HepG2 (cell line): ENCODE results near the gene SLC16A6. TPM values are rescaled to one million over a fixed set of nuclear protein-coding genes. Genes with fewer than 3 reads are reported as not detected.

ENCODE experiments used
- ETV6 ChIP-seq: sonication (generic); formaldehyde crosslinking; conservative IDR thresholded peaks from 2 replicates; pipeline ENCODE4 v1.4.0; 2020; ENCODE audit warnings: missing genetic modification reagents
- FIP1L1 ChIP-seq: fragments of 200-400 bp; formaldehyde crosslinking; IDR thresholded peaks from 2 replicates; pipeline ENCODE4 v1.6.1; 2018; ENCODE audit warnings: low read depth, mild to moderate bottlenecking, low read length, moderate library complexity, borderline replicate concordance; ENCODE audit not compliant: insufficient read depth
- KAT8 ChIP-seq: IDR thresholded peaks from 2 replicates; pipeline ENCODE4 v1.6.1; 2016; ENCODE audit warnings: missing genetic modification reagents, missing compliant biosample characterization
- KDM4B ChIP-seq: sonication (generic); formaldehyde crosslinking; IDR thresholded peaks from 2 replicates; pipeline ENCODE4 v1.4.0; 2020; ENCODE audit warnings: missing genetic modification reagents
- NCOA2 ChIP-seq: sonication (generic); formaldehyde crosslinking; IDR thresholded peaks from 2 replicates; pipeline ENCODE4 v1.8.0; 2022; ENCODE audit warnings: inconsistent platforms
- RBFOX2 ChIP-seq: fragments of 200-400 bp; formaldehyde crosslinking; IDR thresholded peaks from 2 replicates; pipeline ENCODE4 v1.6.1; 2017; ENCODE audit warnings: low read depth, mild to moderate bottlenecking, low read length
- SETDB1 ChIP-seq: sonication (generic); formaldehyde crosslinking; IDR thresholded peaks from 2 replicates; pipeline ENCODE4 v1.5.1; 2020; ENCODE audit warnings: missing genetic modification reagents, mild to moderate bottlenecking, borderline replicate concordance
- ZBTB38 ChIP-seq: sonication (generic); formaldehyde crosslinking; IDR thresholded peaks from 2 replicates; pipeline ENCODE4 v1.5.1; 2020; ENCODE audit warnings: mild to moderate bottlenecking, missing genetic modification reagents
- ZNF317 ChIP-seq: sonication (generic); formaldehyde crosslinking; IDR thresholded peaks from 2 replicates; pipeline ENCODE4 v1.5.0; 2020; ENCODE audit warnings: mild to moderate bottlenecking, missing genetic modification reagents
- ZNF557 ChIP-seq: sonication (generic); formaldehyde crosslinking; IDR thresholded peaks from 2 replicates; pipeline ENCODE4 v1.4.0; 2020; ENCODE audit warnings: missing genetic modification reagents
- ZNF674 ChIP-seq: sonication (generic); formaldehyde crosslinking; IDR thresholded peaks from 2 replicates; pipeline ENCODE4 v1.5.0; 2020; ENCODE audit warnings: low read depth, mild to moderate bottlenecking, missing genetic modification reagents
- ZNF776 ChIP-seq: sonication (generic); formaldehyde crosslinking; IDR thresholded peaks from 2 replicates; pipeline ENCODE4 v1.4.0; 2020; ENCODE audit warnings: mild to moderate bottlenecking, missing genetic modification reagents
- ZSCAN9 ChIP-seq: IDR thresholded peaks from 2 replicates; pipeline ENCODE4 v1.6.1; 2016; ENCODE audit warnings: borderline replicate concordance
- polyA plus RNA-seq, 8 experiments: library from polyadenylated mRNA; depleted of rRNA in 3 of 8; stranded (reverse) in 7 of 8; unstranded in 1 of 8; fragments of >200 nt; fragmentation: Illumina TruSeq in 4 of 8; extraction: Trizol in 4 of 8; gene quantifications; 2 replicates each; pipeline versions ENCODE4 v1.2.1 to v1.2.3, GENCODE V29; 2011 to 2016; ENCODE audit warnings: low read depth in 4 of 8, missing spikeins in 1 of 8, mixed read lengths in 1 of 8; ENCODE audit not compliant: insufficient read depth in 1 of 8
- total RNA-seq, 5 experiments: library from RNA; depleted of rRNA; stranded (reverse); fragments of >200 nt; fragmentation: Illumina TruSeq; extraction: Trizol; gene quantifications; 2 replicates each; pipeline ENCODE4 v1.2.3, GENCODE V29; 2016; ENCODE audit warnings: low read depth in 1 of 5
- TF ChIP-seq, protein P1 (sequence below), 2 experiments: fragments of 450-650 bp in 1 of 2; sonication (generic) in 1 of 2; formaldehyde crosslinking; IDR thresholded peaks; 2 replicates each; pipeline versions ENCODE4 v1.5.0 to v1.8.0; 2020 to 2022; ENCODE audit warnings: mild to moderate bottlenecking in 1 of 2, missing genetic modification reagents in 1 of 2
- TF ChIP-seq, protein P2 (sequence below): sonication (generic); formaldehyde crosslinking; conservative IDR thresholded peaks from 2 replicates; pipeline ENCODE4 v1.4.0; 2020; ENCODE audit warnings: missing genetic modification reagents
- TF ChIP-seq, protein P3 (sequence below): sonication (generic); formaldehyde crosslinking; IDR thresholded peaks from 2 replicates; pipeline ENCODE4 v1.5.0; 2020; ENCODE audit warnings: missing genetic modification reagents, mild to moderate bottlenecking, borderline replicate concordance
- TF ChIP-seq, protein P4 (sequence below): sonication (generic); formaldehyde crosslinking; IDR thresholded peaks from 2 replicates; pipeline ENCODE4 v1.8.0; 2022; ENCODE audit warnings: missing genetic modification reagents, mild to moderate bottlenecking, borderline replicate concordance
- TF ChIP-seq, protein P5 (sequence below): sonication (generic); formaldehyde crosslinking; IDR thresholded peaks from 2 replicates; pipeline ENCODE4 v1.4.0; 2020; ENCODE audit warnings: missing genetic modification reagents

SLC16A6 gene
- total and polyA plus RNA-seq, 2 of the 13 experiments (the other 11 are each of a cell fraction or from before 2014, with no cell fraction given), result 1.1 to 44.7 TPM

DNA sequence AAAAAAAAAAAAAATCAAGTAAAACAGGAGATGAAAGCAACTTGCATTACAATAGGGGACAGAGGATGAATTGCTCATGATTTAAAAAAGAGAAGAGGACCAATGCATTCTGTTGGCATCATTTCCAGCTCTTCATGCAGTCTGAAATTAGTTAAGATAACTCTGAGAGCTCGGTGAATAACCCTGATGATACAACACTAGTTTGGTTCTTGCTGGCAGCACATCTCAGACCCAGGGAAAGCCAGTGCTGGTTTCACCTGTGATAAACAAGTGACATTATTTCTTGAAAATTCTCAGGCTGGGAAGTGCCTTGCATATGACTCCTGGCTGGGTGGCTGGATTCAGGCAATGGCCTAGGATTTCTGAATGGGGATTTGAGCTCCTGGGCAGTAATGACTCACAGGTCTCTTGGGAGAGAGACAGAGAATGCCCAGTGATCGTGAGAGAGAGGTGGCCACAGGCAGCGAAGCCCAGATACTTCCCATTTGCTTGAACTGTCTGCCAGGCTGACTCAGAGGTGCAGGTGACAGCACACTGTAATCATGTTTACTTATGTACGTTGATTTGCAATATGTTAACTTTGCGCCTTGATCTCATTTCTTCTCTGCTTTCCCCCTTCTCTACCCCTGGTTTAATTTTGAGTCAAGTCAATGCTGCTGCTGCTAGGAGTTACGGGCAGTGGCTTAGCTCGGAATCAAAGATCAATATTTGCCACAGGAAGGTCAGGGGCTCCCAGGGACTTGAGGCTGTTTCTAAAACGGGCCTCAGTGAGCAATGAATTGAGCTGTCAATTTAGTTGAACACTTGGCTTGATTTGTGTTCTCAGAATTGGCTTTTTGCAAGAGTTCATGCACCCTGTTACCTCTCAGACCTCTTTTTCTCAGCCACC lies 27.4 kb upstream of the SLC16A6 start (continued):
- TF ChIP-seq ZSCAN9 (peak; percentile 35; the same call in 1 of the 2 replicates), ZNF557 (CRISPR knock-in tag) (no peak), SETDB1 (CRISPR knock-in tag) (no peak), KDM4B (CRISPR knock-in tag) (peak; percentile 56; the same call in 1 of the 2 replicates), KAT8 (CRISPR knock-in tag) (peak; percentile 67), ZBTB38 (CRISPR knock-in tag) (peak; percentile 75), NCOA2 (CRISPR knock-in tag) (peak; percentile 91), ETV6 (CRISPR knock-in tag) (no peak), ZNF317 (CRISPR knock-in tag) (peak; percentile 44; the same call in 1 of the 2 replicates), FIP1L1 (no peak), ZNF674 (CRISPR knock-in tag) (no peak), ZNF776 (CRISPR knock-in tag) (no peak), RBFOX2 (no peak)
- TF ChIP-seq, protein P1, sequence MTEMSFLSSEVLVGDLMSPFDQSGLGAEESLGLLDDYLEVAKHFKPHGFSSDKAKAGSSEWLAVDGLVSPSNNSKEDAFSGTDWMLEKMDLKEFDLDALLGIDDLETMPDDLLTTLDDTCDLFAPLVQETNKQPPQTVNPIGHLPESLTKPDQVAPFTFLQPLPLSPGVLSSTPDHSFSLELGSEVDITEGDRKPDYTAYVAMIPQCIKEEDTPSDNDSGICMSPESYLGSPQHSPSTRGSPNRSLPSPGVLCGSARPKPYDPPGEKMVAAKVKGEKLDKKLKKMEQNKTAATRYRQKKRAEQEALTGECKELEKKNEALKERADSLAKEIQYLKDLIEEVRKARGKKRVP (CRISPR knock-in tag; IDR thresholded peaks at IDR 0.05), result no peak; a peak in 1 of 4 replicates
- TF ChIP-seq, protein P2, sequence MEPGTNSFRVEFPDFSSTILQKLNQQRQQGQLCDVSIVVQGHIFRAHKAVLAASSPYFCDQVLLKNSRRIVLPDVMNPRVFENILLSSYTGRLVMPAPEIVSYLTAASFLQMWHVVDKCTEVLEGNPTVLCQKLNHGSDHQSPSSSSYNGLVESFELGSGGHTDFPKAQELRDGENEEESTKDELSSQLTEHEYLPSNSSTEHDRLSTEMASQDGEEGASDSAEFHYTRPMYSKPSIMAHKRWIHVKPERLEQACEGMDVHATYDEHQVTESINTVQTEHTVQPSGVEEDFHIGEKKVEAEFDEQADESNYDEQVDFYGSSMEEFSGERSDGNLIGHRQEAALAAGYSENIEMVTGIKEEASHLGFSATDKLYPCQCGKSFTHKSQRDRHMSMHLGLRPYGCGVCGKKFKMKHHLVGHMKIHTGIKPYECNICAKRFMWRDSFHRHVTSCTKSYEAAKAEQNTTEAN, result peak; percentile 30; the same call in 1 of the 2 replicates
- TF ChIP-seq, protein P3, sequence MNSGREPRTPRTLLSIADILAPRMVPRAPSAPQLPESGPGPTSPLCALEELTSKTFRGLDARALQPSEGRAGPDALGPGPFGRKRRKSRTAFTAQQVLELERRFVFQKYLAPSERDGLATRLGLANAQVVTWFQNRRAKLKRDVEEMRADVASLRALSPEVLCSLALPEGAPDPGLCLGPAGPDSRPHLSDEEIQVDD (CRISPR knock-in tag), result no peak
- TF ChIP-seq, protein P4, sequence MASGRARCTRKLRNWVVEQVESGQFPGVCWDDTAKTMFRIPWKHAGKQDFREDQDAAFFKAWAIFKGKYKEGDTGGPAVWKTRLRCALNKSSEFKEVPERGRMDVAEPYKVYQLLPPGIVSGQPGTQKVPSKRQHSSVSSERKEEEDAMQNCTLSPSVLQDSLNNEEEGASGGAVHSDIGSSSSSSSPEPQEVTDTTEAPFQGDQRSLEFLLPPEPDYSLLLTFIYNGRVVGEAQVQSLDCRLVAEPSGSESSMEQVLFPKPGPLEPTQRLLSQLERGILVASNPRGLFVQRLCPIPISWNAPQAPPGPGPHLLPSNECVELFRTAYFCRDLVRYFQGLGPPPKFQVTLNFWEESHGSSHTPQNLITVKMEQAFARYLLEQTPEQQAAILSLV (CRISPR knock-in tag), result 0 out of 2 replicates have a peak, but pooled peaks have one; percentile 51
- TF ChIP-seq, protein P5, sequence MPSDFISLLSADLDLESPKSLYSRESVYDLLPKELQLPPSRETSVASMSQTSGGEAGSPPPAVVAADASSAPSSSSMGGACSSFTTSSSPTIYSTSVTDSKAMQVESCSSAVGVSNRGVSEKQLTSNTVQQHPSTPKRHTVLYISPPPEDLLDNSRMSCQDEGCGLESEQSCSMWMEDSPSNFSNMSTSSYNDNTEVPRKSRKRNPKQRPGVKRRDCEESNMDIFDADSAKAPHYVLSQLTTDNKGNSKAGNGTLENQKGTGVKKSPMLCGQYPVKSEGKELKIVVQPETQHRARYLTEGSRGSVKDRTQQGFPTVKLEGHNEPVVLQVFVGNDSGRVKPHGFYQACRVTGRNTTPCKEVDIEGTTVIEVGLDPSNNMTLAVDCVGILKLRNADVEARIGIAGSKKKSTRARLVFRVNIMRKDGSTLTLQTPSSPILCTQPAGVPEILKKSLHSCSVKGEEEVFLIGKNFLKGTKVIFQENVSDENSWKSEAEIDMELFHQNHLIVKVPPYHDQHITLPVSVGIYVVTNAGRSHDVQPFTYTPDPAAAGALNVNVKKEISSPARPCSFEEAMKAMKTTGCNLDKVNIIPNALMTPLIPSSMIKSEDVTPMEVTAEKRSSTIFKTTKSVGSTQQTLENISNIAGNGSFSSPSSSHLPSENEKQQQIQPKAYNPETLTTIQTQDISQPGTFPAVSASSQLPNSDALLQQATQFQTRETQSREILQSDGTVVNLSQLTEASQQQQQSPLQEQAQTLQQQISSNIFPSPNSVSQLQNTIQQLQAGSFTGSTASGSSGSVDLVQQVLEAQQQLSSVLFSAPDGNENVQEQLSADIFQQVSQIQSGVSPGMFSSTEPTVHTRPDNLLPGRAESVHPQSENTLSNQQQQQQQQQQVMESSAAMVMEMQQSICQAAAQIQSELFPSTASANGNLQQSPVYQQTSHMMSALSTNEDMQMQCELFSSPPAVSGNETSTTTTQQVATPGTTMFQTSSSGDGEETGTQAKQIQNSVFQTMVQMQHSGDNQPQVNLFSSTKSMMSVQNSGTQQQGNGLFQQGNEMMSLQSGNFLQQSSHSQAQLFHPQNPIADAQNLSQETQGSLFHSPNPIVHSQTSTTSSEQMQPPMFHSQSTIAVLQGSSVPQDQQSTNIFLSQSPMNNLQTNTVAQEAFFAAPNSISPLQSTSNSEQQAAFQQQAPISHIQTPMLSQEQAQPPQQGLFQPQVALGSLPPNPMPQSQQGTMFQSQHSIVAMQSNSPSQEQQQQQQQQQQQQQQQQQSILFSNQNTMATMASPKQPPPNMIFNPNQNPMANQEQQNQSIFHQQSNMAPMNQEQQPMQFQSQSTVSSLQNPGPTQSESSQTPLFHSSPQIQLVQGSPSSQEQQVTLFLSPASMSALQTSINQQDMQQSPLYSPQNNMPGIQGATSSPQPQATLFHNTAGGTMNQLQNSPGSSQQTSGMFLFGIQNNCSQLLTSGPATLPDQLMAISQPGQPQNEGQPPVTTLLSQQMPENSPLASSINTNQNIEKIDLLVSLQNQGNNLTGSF (CRISPR knock-in tag), result no peak
